ENCODE measurements around the gene ZNF469.

ZNF469 gene

DNA sequence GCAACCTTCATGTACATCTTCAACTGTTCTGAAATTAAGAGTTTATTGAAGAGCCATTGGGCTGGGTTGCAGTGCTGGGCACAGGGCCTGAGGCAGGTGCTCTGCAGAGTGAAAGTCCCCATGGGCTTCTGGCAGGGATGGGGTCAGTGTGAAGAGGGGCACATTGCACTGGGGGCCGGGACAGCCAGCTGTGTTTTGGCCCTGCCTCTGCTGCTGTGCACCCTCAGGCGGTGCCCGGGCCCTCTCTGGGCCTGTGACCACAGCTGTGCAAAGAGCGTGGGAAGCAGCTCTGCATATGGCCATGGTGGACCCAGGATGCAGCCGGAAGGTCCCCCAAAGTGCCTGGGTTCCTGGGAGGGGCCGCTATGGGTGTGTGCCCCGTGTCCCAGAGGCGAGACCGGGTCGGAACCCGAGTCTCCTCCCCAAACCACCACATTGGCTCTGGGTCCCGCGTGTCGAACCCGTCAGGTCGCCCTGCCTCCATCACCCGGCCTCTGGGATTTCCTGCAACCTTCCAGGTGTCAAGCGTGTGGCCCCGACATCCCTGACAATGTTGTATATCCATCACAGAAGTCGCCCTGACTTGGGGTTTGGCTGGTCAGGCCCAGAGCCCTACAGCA lies 38.2 kb upstream of the ZNF469 start:
- no peak overlapping the region for H3K4me3 Mint-ChIP-seq
- no peaks in the 10 kb centered on the region for H3K9me3 Mint-ChIP-seq
- peaks cover 2% of the 10 kb centered on the region for H3K4me1 Mint-ChIP-seq (ENCODE audit: low read depth)
- no peaks in the 10 kb centered on the region for H3K36me3 Mint-ChIP-seq (ENCODE audit: low read depth)
- no peaks in the 10 kb centered on the region for H3K27me3 Mint-ChIP-seq (ENCODE audit: low read depth)
- H3K27ac Mint-ChIP-seq = no peak overlapping the region

DNA sequence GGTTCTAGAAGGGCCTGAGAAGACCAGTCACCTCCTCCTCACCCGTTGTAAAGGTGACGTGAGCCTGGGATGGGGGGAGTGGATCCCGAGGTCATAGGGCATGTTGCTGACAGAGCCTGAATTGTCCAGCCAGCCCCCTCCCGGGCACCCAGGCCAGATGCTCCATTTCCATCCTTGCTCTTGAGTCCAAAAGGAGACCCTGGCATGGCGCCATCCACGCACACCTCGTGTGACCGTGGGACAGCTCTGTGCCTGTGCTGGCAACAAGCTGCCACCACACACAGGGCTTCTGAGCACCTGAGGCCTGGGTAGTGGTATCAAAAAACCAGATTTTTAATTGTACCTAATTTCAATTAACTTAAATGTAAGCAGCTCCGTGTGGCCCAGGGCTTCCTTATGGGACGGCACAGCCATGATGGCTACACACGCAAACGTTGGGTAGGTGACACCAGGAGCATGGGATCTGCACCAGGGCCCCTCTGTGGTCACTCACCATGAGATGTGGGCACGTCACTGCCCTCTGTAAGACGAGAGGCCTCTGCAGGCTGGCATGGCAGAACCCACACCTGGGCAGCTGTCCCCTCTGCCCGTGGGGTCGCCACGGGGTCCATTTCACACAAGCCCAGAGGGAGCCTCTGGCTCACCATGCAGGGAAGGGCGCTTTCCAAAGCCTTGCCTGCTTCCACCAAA lies 37.6 kb upstream of the ZNF469 start:
- no peak overlapping the region for H3K4me3 Mint-ChIP-seq
- no peaks in the 10 kb centered on the region for H3K36me3 Mint-ChIP-seq (ENCODE audit: low read depth)
- H3K27me3 Mint-ChIP-seq (ENCODE audit: low read depth) = no peaks in the 10 kb centered on the region
- no peak overlapping the region for H3K27ac Mint-ChIP-seq
- peaks cover 2% of the 10 kb centered on the region for H3K4me1 Mint-ChIP-seq (ENCODE audit: low read depth)
- no peaks in the 10 kb centered on the region for H3K9me3 Mint-ChIP-seq

- H3K36me3 Mint-ChIP-seq (ENCODE audit: low read depth) = no peaks in the 10 kb centered on the region
- no peak overlapping the region for H3K4me3 Mint-ChIP-seq
- peaks cover 2% of the 10 kb centered on the region for H3K4me1 Mint-ChIP-seq (ENCODE audit: low read depth)
- H3K9me3 Mint-ChIP-seq = no peaks in the 10 kb centered on the region
- H3K27me3 Mint-ChIP-seq (ENCODE audit: low read depth) = no peaks in the 10 kb centered on the region
- H3K27ac Mint-ChIP-seq = no peak overlapping the region
Measured at GRCh38 chr16:88345721-88346560, 36.8 kb upstream of the ZNF469 start.

DNA sequence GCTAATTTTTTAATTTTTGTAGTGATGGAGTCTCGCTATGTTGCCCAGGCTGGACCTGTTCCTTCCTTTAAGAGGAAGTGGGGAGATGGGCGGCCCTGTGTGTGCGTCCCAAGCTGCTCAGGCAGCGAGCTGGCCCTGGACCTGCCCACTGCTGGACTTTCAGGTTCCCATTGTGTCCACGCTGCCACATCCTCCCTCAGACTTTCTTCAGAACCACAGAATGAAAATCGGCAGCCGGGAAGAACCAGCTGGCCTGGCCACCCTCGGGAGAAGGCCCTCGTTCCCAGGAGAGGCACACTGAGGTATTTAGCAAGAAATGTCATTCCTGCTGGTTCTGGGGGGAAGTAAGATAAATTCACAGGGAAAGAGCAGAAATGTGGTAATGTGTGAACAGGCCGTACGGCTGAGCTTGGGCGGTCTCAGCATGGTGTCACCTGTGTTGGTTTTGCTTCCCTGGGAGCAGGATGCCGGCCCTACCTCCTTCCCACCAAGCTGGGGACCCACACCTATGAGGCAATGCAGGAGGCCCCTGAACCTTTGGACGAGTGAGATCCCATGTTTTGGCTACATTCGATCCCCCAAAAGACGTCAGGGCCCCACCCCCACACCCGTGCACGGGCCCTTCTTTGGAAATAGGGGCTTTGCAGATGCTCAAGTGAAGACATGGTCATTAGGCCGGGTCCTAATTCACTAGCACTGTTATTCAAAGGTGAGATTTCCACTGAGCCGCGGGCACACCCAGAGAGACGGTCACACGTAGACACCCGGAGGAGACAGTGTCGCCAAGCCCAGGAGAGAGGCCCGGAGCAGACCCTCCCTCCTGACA lies 35.9 kb upstream of the ZNF469 start:
- no peak overlapping the region for H3K27ac Mint-ChIP-seq
- H3K36me3 Mint-ChIP-seq (ENCODE audit: low read depth) = no peaks in the 10 kb centered on the region
- peaks cover 2% of the 10 kb centered on the region for H3K4me1 Mint-ChIP-seq (ENCODE audit: low read depth)
- H3K4me3 Mint-ChIP-seq = no peak overlapping the region
- H3K9me3 Mint-ChIP-seq = no peaks in the 10 kb centered on the region
- H3K27me3 Mint-ChIP-seq (ENCODE audit: low read depth) = no peaks in the 10 kb centered on the region

- H3K27ac Mint-ChIP-seq = no peak overlapping the region
- H3K27me3 Mint-ChIP-seq (ENCODE audit: low read depth) = no peaks in the 10 kb centered on the region
- H3K9me3 Mint-ChIP-seq = no peaks in the 10 kb centered on the region
- no peak overlapping the region for H3K4me3 Mint-ChIP-seq
- no peaks in the 10 kb centered on the region for H3K36me3 Mint-ChIP-seq (ENCODE audit: low read depth)
- H3K4me1 Mint-ChIP-seq (ENCODE audit: low read depth) = peaks cover 2% of the 10 kb centered on the region
Measured at GRCh38 chr16:88347656-88348376, 34.9 kb upstream of the ZNF469 start.

DNA sequence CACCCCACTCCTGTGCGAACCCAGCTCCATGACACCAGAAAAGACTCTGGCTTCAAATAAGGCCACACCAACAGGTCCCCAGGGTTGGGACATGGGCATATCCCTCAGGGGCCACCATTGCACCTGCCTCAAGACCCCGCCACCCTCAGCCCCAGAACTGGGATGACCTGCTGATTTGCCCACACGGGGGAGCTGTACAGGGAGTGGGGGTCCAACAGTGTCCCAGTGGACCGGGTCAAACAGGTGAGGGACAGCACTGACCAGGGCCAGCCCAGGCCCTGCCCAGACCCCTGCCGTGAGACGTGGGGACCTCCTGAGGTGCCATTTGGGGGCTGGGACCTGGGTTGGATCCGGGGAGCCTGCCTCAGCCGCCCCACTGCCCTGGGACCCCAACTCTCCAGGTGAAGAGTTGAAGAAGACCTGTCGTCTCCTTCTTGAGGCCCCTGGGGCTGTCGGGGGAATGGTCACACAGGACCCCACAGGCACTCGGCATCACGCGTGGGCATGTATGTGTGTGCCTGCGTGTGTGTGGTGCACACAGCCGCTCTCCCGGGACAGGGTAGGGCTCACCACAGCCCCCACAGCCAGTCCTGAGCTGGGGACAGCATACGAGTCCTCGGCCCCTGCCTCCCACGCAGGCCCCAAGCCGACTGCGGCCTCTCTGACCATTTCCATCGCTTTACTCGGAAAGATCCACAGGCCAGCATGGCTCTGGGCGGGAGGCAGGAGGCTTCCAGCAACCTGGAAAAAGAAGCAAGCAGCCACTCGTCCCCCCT lies 34.2 kb upstream of the ZNF469 start:
- no peaks in the 10 kb centered on the region for H3K27me3 Mint-ChIP-seq (ENCODE audit: low read depth)
- H3K36me3 Mint-ChIP-seq (ENCODE audit: low read depth) = no peaks in the 10 kb centered on the region
- H3K9me3 Mint-ChIP-seq = no peaks in the 10 kb centered on the region
- peaks cover 2% of the 10 kb centered on the region for H3K4me1 Mint-ChIP-seq (ENCODE audit: low read depth)
- H3K4me3 Mint-ChIP-seq = no peak overlapping the region
- H3K27ac Mint-ChIP-seq = no peak overlapping the region

DNA sequence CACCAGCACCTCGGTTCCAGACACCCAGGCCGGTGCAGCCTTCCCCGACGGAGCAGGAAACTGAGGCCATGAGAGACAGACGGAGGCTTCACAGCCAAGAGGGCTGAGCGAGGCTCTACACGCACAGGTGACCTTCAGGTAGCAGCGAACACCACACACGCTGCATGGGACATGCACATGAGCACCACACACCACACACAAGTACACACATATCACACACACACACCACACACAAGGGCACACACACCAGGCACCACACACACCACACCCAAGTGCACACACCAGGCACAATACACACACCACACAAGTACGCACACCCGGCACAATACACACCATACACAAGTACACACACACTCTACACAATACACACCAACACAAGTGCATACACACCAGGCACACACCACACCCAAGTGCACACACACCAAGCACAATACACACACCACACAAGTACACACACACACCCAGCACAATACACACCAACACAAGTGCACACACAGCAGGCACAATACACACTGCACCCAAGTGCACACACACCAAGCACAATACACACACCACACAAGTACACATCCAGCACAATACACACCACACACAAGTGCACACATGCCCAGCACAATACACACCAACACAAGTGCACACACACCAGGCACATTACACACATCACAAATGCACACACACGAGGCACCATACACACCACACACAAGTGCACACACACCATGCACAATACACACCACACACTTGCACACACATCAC lies 33.4 kb upstream of the ZNF469 start:
- Mint-ChIP-seq H3K27ac (no peak overlapping the region), H3K4me3 (no peak overlapping the region), H3K4me1 (ENCODE audit: low read depth) (peaks cover 2% of the 10 kb centered on the region), H3K9me3 (no peaks in the 10 kb centered on the region), H3K27me3 (ENCODE audit: low read depth) (no peaks in the 10 kb centered on the region), H3K36me3 (ENCODE audit: low read depth) (no peaks in the 10 kb centered on the region)

GRCh38 chr16:88349903-88350900 lies 32.6 kb upstream of the ZNF469 start:
- Mint-ChIP-seq H3K9me3 (no peaks in the 10 kb centered on the region), H3K27ac (no peak overlapping the region), H3K4me1 (ENCODE audit: low read depth) (peaks cover 2% of the 10 kb centered on the region), H3K4me3 (no peak overlapping the region), H3K27me3 (ENCODE audit: low read depth) (no peaks in the 10 kb centered on the region), H3K36me3 (ENCODE audit: low read depth) (no peaks in the 10 kb centered on the region)

DNA sequence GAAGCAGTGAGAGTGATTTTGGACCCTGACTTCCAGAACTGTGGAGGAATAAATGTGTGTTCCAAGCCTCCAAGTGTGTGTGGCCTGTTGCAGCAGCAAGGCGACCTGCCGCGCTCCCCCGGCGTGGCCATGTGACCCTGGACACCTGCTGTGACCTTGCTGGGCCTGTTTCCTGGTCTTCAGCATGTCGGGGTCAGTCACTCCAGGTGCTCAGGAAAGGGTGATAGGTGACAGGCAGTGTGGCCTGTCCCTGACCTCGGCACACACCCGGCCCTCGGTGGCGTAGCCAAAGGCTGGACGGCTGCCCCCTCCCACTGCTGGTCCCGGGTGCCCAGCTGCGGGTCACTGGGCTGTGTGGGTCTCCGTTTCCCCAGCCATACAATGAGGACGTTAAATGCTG lies 31.8 kb upstream of the ZNF469 start:
- Mint-ChIP-seq H3K36me3 (ENCODE audit: low read depth) (no peaks in the 10 kb centered on the region), H3K4me1 (ENCODE audit: low read depth) (peaks cover 2% of the 10 kb centered on the region), H3K27ac (no peak overlapping the region), H3K9me3 (no peaks in the 10 kb centered on the region), H3K27me3 (ENCODE audit: low read depth) (no peaks in the 10 kb centered on the region), H3K4me3 (no peak overlapping the region)

DNA sequence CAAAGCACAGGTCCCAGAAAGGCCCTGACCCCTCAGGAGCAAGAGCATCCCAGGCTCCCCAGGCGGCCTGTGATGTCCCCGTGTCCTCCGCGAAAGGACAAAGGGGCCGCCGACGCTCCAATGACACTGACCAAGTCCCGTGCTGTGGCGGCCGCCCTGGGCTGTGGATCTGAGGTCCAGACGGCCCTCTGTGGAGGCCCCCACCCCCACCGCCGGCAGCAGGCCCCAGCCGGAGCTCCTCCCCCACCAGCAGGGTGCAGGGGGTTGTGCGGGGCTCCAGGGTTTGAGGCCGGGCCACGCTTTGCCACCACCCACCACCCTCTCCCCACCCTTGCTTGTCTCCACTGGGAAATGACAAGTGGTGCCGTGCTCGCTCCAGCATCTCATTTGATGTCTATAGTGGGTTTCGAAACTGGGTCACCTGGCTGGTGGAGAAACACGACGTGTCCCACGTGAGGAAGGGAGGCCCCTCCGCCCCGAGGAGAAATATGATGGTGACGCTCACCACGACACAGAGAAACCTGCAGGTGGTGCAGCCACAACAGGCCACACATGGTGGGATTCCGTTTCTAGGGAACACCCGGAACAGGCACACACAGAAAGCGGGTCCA lies 31.2 kb upstream of the ZNF469 start:
- H3K4me3 Mint-ChIP-seq = no peak overlapping the region
- no peaks in the 10 kb centered on the region for H3K36me3 Mint-ChIP-seq (ENCODE audit: low read depth)
- no peaks in the 10 kb centered on the region for H3K9me3 Mint-ChIP-seq
- H3K27ac Mint-ChIP-seq = no peak overlapping the region
- H3K4me1 Mint-ChIP-seq (ENCODE audit: low read depth) = peaks cover 2% of the 10 kb centered on the region
- H3K27me3 Mint-ChIP-seq (ENCODE audit: low read depth) = no peaks in the 10 kb centered on the region

DNA sequence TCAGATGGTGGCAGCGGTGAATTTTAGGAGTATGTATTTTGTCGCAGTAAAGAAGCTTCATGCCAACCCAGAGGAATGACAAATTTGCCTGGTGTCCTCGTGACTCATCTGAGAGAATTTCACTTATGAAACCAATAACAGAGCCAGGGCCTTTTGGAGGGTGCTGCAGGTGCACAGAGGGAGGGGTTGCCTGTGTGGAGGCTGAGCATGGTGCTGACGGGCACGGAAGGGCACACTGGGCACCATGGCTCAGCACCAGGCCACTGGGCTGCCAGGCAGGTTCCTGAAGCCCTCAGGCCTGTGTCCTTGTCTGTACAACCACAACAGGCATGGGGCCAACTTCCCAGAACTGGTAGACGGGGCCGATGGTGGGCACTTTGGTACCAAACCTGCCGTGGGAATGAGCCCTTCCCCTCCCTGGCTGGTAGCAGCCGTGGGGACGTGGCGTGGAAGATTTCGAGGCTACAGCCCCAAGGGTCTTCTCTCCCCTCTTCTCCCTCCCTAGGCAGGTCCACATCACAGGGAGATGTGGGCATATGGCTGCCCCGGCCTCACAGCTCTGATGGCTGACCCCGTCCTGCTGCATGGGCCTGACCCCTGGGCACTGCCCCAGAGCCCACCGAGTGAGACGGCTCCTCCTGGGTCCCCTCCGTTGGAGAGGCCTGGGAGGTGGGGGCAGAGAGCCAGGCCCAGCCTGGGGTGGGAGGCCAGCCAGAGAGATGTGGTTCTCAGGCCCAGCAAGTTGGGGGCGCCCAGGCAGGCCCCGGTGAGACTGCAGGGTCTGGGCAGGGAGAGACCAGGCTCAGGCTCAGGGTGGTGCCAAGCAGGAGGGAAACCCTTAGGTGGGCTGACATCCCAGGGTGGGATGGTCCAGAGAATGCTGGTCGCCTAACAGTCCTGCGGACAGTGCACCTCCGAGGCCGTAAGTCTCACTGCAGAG lies 30.2 kb upstream of the ZNF469 start:
- no peaks in the 10 kb centered on the region for H3K27me3 Mint-ChIP-seq (ENCODE audit: low read depth)
- H3K4me1 Mint-ChIP-seq (ENCODE audit: low read depth) = peaks cover 2% of the 10 kb centered on the region
- no peaks in the 10 kb centered on the region for H3K9me3 Mint-ChIP-seq
- H3K36me3 Mint-ChIP-seq (ENCODE audit: low read depth) = no peaks in the 10 kb centered on the region
- no peak overlapping the region for H3K27ac Mint-ChIP-seq
- no peak overlapping the region for H3K4me3 Mint-ChIP-seq

All from T-helper 1 cell treated with Interleukin-12 subunit alpha and Interleukin-12 subunit beta and Interleukin-4 antibody, amounts not matched to agents 30 μg/mL and 1 μg/mL, for 36 hours (primary cell).